ENCODE data around the gene RGS21.

DNA sequence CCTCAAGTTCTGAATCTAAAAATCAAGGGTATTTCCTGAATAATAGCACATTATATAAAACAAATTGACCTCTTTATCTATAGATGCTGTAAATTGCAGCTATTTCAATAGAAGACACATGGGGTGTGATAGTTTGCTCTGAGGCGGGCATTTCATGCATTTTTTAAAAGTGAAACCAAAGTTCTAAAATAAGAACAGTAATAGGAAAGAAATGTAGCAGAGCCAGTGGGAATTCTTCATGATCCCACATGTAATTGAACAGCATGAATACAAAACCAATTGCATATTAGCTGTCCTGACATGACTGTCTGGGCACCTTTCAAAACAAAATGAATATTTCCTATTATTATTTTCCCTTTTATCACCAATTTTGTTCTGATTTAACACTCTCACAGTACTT is 85.0 kb downstream of the RGS21 start:
- TF ChIP-seq TAF1 (IDR thresholded peaks at IDR 0.05; ENCODE audit: borderline replicate concordance, low read depth, low read length): no peak
- TF ChIP-seq POLR2AphosphoS5 (IDR thresholded peaks at IDR 0.05; ENCODE audit: low read depth, low read length): no peak
- no peak for TF ChIP-seq POLR2A (IDR thresholded peaks at IDR 0.05; ENCODE audit: low read depth, low read length)
